Ishikawa (cell line): ENCODE results near the gene CWF19L1.

Experiments
- CEBPB ChIP-seq: IDR thresholded peaks from 2 replicates; pipeline ENCODE4 v1.6.1; 2012
- CREB1 ChIP-seq: IDR thresholded peaks from 2 replicates; pipeline ENCODE4 v1.6.1; 2012; ENCODE audit warnings: low read depth
- EGR1 ChIP-seq: IDR thresholded peaks from 2 replicates; pipeline ENCODE4 v1.6.1; 2012
- EP300 ChIP-seq: IDR thresholded peaks from 2 replicates; pipeline ENCODE4 v1.6.1; 2012; ENCODE audit warnings: borderline replicate concordance
- FOXM1 ChIP-seq: IDR thresholded peaks from 2 replicates; pipeline ENCODE4 v1.6.1; 2012; ENCODE audit warnings: low read depth, borderline replicate concordance
- NFIC ChIP-seq: IDR thresholded peaks from 2 replicates; pipeline ENCODE4 v1.6.1; 2012
- RAD21 ChIP-seq: IDR thresholded peaks from 2 replicates; pipeline ENCODE4 v1.6.1; 2012; ENCODE audit warnings: low read depth
- REST ChIP-seq: IDR thresholded peaks from 2 replicates; pipeline ENCODE4 v1.6.1; 2012; ENCODE audit warnings: low read depth, mild to moderate bottlenecking
- TAF1 ChIP-seq: IDR thresholded peaks from 2 replicates; pipeline ENCODE4 v1.6.1; 2012; ENCODE audit warnings: low read depth, mild to moderate bottlenecking
- TCF12 ChIP-seq: IDR thresholded peaks from 2 replicates; pipeline ENCODE4 v1.6.1; 2012; ENCODE audit warnings: low read depth
- TEAD4 ChIP-seq: IDR thresholded peaks from 2 replicates; pipeline ENCODE4 v1.6.1; 2012
- USF1 ChIP-seq: IDR thresholded peaks from 2 replicates; pipeline ENCODE4 v1.6.1; 2012
- YY1 ChIP-seq: IDR thresholded peaks from 2 replicates; pipeline ENCODE4 v1.6.1; 2012; ENCODE audit warnings: low read depth
- ZBTB7A ChIP-seq: IDR thresholded peaks from 2 replicates; pipeline ENCODE4 v1.6.1; 2012; ENCODE audit warnings: low read depth
- TF ChIP-seq, protein P1 (sequence below): IDR thresholded peaks from 2 replicates; pipeline ENCODE4 v1.6.1; 2012

The CWF19L1 gene

GRCh38 chr10:100253041-100253440 lies 14.4 kb downstream of the CWF19L1 start:
- TF ChIP-seq, protein P1, sequence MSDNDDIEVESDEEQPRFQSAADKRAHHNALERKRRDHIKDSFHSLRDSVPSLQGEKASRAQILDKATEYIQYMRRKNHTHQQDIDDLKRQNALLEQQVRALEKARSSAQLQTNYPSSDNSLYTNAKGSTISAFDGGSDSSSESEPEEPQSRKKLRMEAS = no peak
- TF ChIP-seq CREB1 (no peak), FOXM1 (no peak), EGR1 (no peak), REST (no peak), USF1 (no peak), YY1 (no peak), EP300 (no peak), ZBTB7A (no peak), TAF1 (no peak), CEBPB (no peak), NFIC (no peak), TEAD4 (no peak), TCF12 (no peak), RAD21 (no peak)

DNA sequence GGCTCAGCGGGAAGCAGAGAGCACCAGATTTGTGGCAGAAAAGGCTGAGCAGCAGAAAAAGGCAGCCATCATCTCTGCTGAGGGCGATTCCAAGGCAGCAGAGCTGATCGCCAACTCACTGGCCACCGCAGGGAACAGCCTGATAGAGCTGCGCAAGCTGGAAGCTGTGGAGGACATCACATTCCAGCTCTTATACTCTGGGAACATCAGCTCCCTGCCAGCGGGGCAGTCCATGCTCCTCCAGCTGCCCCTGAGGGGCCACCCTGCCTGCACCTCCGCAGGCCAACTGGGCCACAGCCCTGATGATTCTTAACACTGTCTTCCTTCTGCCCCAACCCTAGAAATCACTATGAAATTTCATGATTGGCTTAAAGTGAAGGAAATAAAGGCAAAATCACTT lies 18.6 kb downstream of the CWF19L1 start:
- TF ChIP-seq CEBPB (no peak), EP300 (no peak), EGR1 (no peak), FOXM1 (no peak)

DNA sequence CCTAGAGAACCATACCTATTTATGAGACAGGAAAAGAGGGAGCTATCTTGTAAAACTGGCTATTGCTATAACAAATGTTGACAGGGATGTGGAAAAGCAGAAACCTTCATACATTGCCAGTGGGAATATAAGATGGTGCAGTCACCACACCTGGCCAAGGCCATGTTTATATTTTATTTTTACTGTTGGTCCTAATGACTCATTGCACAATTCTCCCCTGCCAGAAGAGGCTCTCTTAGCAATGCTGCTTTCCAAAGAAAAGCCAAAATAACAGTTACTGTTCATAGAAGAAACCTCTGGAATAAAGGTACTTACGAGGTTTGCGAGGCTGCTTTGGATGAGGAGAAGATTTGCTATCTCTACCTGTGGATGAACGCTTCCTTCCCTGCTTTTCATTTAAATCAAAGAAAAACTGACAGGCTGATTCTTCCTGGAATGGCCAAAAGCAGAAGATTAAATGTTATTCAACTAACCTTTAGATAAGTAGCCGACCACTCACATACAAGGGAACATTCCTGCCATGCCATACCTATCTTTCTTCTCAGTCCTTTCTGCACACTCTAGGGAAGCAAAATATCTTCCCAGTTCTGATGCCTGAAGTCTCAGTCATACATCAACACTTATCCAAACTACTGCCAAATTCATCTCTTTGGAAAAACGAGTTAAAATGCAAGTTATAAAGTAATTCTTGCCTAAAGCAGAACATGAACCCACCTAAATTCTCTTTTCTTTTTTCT lies 21.8 kb downstream of the CWF19L1 start:
- TF ChIP-seq REST (no peak), CEBPB (0 out of 2 replicates have a peak, but pooled peaks have one; percentile 20), RAD21 (no peak), YY1 (no peak), TAF1 (no peak)
- TF ChIP-seq, protein P1 = no peak

DNA sequence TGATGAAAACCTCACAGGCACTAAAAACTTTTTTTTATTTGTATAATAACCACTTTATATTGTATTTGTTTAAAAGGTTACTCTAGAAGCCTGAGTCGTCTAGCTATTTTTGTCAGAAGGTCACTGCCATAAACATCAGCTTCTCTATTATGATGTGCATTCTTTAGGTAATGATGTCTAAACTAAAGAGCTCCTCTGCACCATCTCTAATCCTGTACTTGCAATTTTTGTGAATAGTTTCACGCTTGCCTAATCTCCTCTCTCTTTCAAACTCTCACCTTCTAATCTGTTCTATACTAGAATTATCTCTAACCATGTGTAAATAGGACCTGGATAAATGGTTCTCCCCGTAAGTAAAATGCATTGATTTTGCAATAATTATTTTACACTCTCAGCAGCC lies 27.6 kb downstream of the CWF19L1 start:
- no peak for TF ChIP-seq YY1
- no peak for TF ChIP-seq NFIC
- TF ChIP-seq TEAD4 = no peak
- no peak for TF ChIP-seq RAD21
- TF ChIP-seq REST = no peak
- no peak for TF ChIP-seq EP300
- TF ChIP-seq EGR1 = no peak
- no peak for TF ChIP-seq ZBTB7A
- no peak for TF ChIP-seq TCF12
- no peak for TF ChIP-seq CREB1
- no peak for TF ChIP-seq TAF1
- TF ChIP-seq, protein P1 = no peak
- TF ChIP-seq FOXM1 = no peak
- no peak for TF ChIP-seq CEBPB
- no peak for TF ChIP-seq USF1
